A549 (cell line): Measurements from ENCODE around the gene DLX4. TPM values are rescaled to one million over a fixed set of nuclear protein-coding genes. Genes with fewer than 3 reads are reported as not detected.

Source experiments
- ATAC-seq, 2 experiments: fragments of 200-7000 bp in 1 of 2; fragments of >200 bp in 1 of 2; cut with Nextera tagmentation in 1 of 2; cut with Tn5 transposase in 1 of 2; 3 replicates each; pipeline versions ENCODE4 v1.8.0 to v1.9.1; 2018 to 2020; ENCODE audit warnings: mild to moderate bottlenecking in 1 of 2, moderate library complexity in 1 of 2
- CTCF ChIA-PET: fragments of 300-600 bp; sonication (Branson Sonifier 250); formaldehyde crosslinking; extraction: SDS; loops from one replicate; lab custom pipeline; 2021; ENCODE audit warnings: antibody characterized with exemption, inconsistent platforms; lab: Yijun Ruan, JAX
- POLR2A ChIA-PET: fragments of 350-600 bp; formaldehyde crosslinking; extraction: SDS; loops from one replicate; lab custom pipeline; 2021; ENCODE audit warnings: antibody characterized with exemption, inconsistent platforms; lab: Yijun Ruan, JAX
- DNase-seq, 2 experiments: peaks; one replicate each; pipeline versions ENCODE4 v3.0.0 to v3.0.0-alpha.2; 2011 to 2016; ENCODE audit warnings: low read depth in 1 of 2, low spot score in 1 of 2
- FAIRE-seq: peaks from 2 replicates; lab custom pipeline; 2011; peaks lifted over from hg19 to GRCh38; lab: Jason Lieb, UNC
- H3K27ac ChIP-seq, 2 experiments: fragments of >200 bp; sonication (Bioruptor Twin); formaldehyde crosslinking; 3 replicates each; pipeline ENCODE4 v1.5.1; 2016 to 2017
- H3K4me1 ChIP-seq: fragments of >200 bp; sonication (Bioruptor Twin); formaldehyde crosslinking; 3 replicates; pipeline ENCODE4 v1.6.1; 2016
- H3K4me2 ChIP-seq: fragments of >200 bp; sonication (Bioruptor Twin); formaldehyde crosslinking; 3 replicates; pipeline ENCODE4 v1.6.1; 2016
- H3K4me3 ChIP-seq: fragments of >200 bp; sonication (Bioruptor Twin); formaldehyde crosslinking; 3 replicates; pipeline ENCODE4 v1.5.1; 2016
- H3K9me3 ChIP-seq: fragments of >200 bp; sonication (Bioruptor Twin); formaldehyde crosslinking; 3 replicates; pipeline ENCODE4 v1.6.1; 2016
- CHD4 ChIP-seq: fragments of 200-600 bp; sonication (generic); IDR thresholded peaks from 2 replicates; pipeline ENCODE4 v1.6.1; 2016; ENCODE audit warnings: antibody characterized with exemption, mild to moderate bottlenecking, borderline replicate concordance
- EHF ChIP-seq: fragments of 250-450 bp; sonication (Bioruptor Pico); IDR thresholded peaks from 2 replicates; pipeline ENCODE4 v1.5.0; 2020; ENCODE audit warnings: mild to moderate bottlenecking
- ELK1 ChIP-seq: fragments of 150-350 bp; IDR thresholded peaks from 2 replicates; pipeline ENCODE4 v1.6.1; 2014; ENCODE audit warnings: low read depth, mild to moderate bottlenecking, low read length
- EP300 ChIP-seq, 2 experiments: fragments of >200 bp; sonication (Bioruptor Twin); formaldehyde crosslinking; IDR thresholded peaks; 2 replicates in 1 of 2; 3 replicates in 1 of 2; pipeline ENCODE4 v1.6.1; 2016 to 2017
- FOSL2 ChIP-seq, 2 experiments: fragments of 450-650 bp in 1 of 2; fragments of >200 bp in 1 of 2; sonication (Bioruptor Twin) in 1 of 2; formaldehyde crosslinking; IDR thresholded peaks; 2 replicates each; pipeline versions ENCODE4 v1.5.0 to v1.6.1; 2016 to 2020; ENCODE audit warnings: mild to moderate bottlenecking in 1 of 2, moderate library complexity in 1 of 2
- KDM5A ChIP-seq: fragments of 200-600 bp; sonication (generic); IDR thresholded peaks from 2 replicates; pipeline ENCODE4 v1.6.1; 2016; ENCODE audit warnings: antibody characterized with exemption, mild to moderate bottlenecking
- MAFK ChIP-seq: fragments of 450-650 bp; IDR thresholded peaks from 2 replicates; pipeline ENCODE4 v1.6.1; 2014; ENCODE audit not compliant: partially characterized antibody
- MYC ChIP-seq: IDR thresholded peaks from 2 replicates; pipeline ENCODE4 v1.6.1; 2012; ENCODE audit warnings: mild to moderate bottlenecking, inconsistent platforms, low read length, improper control_type of control experiment, borderline replicate concordance
- NFE2L2 ChIP-seq: fragments of 150-350 bp; conservative IDR thresholded peaks from 2 replicates; pipeline ENCODE4 v1.6.1; 2014; ENCODE audit warnings: low read length
- POLR2A ChIP-seq: IDR thresholded peaks from 2 replicates; pipeline ENCODE4 v1.6.1; 2012; ENCODE audit warnings: mild to moderate bottlenecking, low read length
- RAD21 ChIP-seq, 2 experiments: fragments of >200 bp in 1 of 2; sonication (Bioruptor Twin) in 1 of 2; formaldehyde crosslinking in 1 of 2; IDR thresholded peaks in 1 of 2; conservative IDR thresholded peaks in 1 of 2; 2 replicates in 1 of 2; 3 replicates in 1 of 2; pipeline ENCODE4 v1.6.1; 2012 to 2018; ENCODE audit warnings: inconsistent platforms in 1 of 2
- REST ChIP-seq: fragments of 200-600 bp; sonication (generic); IDR thresholded peaks from 2 replicates; pipeline ENCODE4 v1.6.1; 2016; ENCODE audit warnings: antibody characterized with exemption, mild to moderate bottlenecking, moderate library complexity
- SMC3 ChIP-seq: fragments of >200 bp; sonication (Bioruptor Twin); formaldehyde crosslinking; IDR thresholded peaks from 3 replicates; pipeline ENCODE4 v1.6.1; 2018; ENCODE audit warnings: inconsistent platforms
- WGBS: methylation state at CpG from one replicate; pipeline ENCODE4 v1.1.6; 2017; ENCODE audit errors: missing lambda C conversion rate; 5-methylcytosine and 5-hydroxymethylcytosine counted together
- polyA plus RNA-seq, 4 experiments: library from polyadenylated mRNA; depleted of rRNA in 3 of 4; stranded (reverse); fragments of >200 nt; fragmentation: RNase III in 1 of 4; extraction: RNeasy Plus Mini Kit Qiagen cat#74134 plus additional on column Dnase treatment in 1 of 4; gene quantifications; 2 replicates in 3 of 4; 3 replicates in 1 of 4; pipeline ENCODE4 v1.2.3, GENCODE V29; 2011 to 2017
- TF ChIP-seq, protein P1 (sequence below): fragments of >200 bp; sonication (Bioruptor Twin); formaldehyde crosslinking; IDR thresholded peaks from 2 replicates; pipeline ENCODE4 v1.6.1; 2016
- TF ChIP-seq, protein P2 (sequence below): fragments of >200 bp; sonication (Bioruptor Twin); formaldehyde crosslinking; IDR thresholded peaks from 3 replicates; pipeline ENCODE4 v1.6.1; 2016
- TF ChIP-seq, protein P3 (sequence below): fragments of >200 bp; sonication (Bioruptor Twin); formaldehyde crosslinking; IDR thresholded peaks from 3 replicates; pipeline ENCODE4 v1.5.1; 2016

DLX4 gene
- polyA plus RNA-seq, 2 of the 4 experiments (the other 2 are of a cell fraction) = 2.9 to 4.1 TPM

GRCh38 chr17:49997301-49997650 lies 28.3 kb downstream of the DLX4 start:
- ATAC-seq (0 out of 6 replicates have a peak, but pooled peaks of 1 of the 2 experiments have one; percentile 1), DNase-seq (no peak), FAIRE-seq (no peak)
- POLR2A ChIA-PET = interaction anchor here (1.4 to 2.1 kb wide), 3 partner anchors 63 to 289 kb away, joined by 3 to 8 read pairs (median 4); partner anchors contain the start of gene SLC35B1
- peak overlapping the region; percentile 81 to 90 for H3K27ac ChIP-seq
- WGBS = 24% methylated on average over 6 of the region's 6 CpGs
- no peak for TF ChIP-seq FOSL2 (IDR thresholded peaks at IDR 0.05)
- no peak for TF ChIP-seq FOSL2 (CRISPR knock-in tag; IDR thresholded peaks at IDR 0.05)
- no peak for TF ChIP-seq REST
- no peak for TF ChIP-seq KDM5A
- TF ChIP-seq MAFK = no peak
- no peak for TF ChIP-seq EP300 (IDR thresholded peaks at IDR 0.05)
- TF ChIP-seq, protein P1, sequence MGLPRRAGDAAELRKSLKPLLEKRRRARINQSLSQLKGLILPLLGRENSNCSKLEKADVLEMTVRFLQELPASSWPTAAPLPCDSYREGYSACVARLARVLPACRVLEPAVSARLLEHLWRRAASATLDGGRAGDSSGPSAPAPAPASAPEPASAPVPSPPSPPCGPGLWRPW = no peak
- TF ChIP-seq EHF (CRISPR knock-in tag) = no peak
- TF ChIP-seq, protein P2, sequence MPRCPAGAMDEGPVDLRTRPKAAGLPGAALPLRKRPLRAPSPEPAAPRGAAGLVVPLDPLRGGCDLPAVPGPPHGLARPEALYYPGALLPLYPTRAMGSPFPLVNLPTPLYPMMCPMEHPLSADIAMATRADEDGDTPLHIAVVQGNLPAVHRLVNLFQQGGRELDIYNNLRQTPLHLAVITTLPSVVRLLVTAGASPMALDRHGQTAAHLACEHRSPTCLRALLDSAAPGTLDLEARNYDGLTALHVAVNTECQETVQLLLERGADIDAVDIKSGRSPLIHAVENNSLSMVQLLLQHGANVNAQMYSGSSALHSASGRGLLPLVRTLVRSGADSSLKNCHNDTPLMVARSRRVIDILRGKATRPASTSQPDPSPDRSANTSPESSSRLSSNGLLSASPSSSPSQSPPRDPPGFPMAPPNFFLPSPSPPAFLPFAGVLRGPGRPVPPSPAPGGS = no peak
- H3K4me2 ChIP-seq = peak overlapping the region; percentile 98
- H3K9me3 ChIP-seq = no peaks in the 10 kb centered on the region
- H3K4me3 ChIP-seq = peak overlapping the region; percentile 62
- CTCF ChIA-PET = interaction anchor here (0.6 to 82.2 kb wide), 88 partner anchors 8 to 589 kb away, joined by 3 to 2613 read pairs (median 6); partner anchors contain the start of genes DLX4, FAM117A, ITGA3 and NXPH3
- peaks cover 29% of the 10 kb centered on the region for H3K4me1 ChIP-seq

DNA sequence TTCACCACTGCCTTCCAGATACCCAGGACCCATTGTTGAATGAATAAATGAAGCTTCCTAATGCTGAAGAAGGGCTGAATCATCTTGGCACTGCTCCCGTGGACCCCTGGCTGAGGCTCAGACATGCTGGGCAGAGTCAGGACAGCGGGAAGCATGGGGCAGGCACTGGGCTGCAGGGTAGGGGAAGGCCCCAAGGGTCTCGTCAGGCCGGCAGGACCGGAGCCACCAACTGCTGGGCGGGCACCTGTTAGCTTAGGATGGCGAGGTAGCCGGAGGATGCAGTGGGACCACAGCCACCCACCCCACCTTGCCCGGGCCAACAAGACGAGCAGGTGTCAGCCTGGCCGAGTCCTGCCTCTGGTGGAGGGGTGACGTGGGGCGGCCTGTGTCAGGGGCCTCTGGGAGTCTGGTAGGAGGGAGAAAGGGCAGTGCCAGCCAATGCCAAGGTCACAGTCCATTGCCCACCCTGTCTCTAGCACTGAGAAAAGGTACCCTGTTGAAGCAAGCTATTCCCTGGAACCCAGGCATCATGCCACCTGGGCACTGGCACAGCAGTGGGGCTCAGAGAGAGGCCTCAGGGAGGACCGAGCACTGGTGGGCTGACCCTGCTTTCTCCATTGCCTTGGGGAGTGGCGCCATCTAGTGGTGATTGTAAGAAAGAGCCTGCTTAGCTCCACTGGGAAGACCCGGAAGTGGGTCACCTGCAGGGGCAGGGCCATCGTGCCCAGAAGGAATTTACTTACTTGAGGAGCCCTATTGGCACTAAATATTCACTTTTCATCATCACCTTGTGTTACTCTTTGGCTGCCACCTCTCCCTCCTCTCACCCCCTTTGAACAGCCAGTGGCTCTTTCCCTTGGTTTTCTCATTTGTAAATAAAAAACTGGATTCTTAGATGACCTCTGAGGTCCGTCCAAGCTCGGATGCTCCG lies 29.0 kb downstream of the DLX4 start:
- POLR2A ChIA-PET = interaction anchor here (1.1 to 2.1 kb wide), 4 partner anchors 62 to 290 kb away, joined by 3 to 8 read pairs (median 4); partner anchors contain the start of gene SLC35B1
- H3K27ac ChIP-seq = peak overlapping the region; percentile 54 to 71
- peak; percentile 92 to 95 for DNase-seq
- CTCF ChIA-PET = interaction anchor here (0.6 to 82.2 kb wide), 97 partner anchors 8 to 590 kb away, joined by 3 to 2613 read pairs (median 5); partner anchors contain the start of genes DLX4, FAM117A, ITGA3 and NXPH3
- TF ChIP-seq ELK1 (0 out of 2 replicates have a peak, but pooled peaks have one; percentile 30), REST (no peak), NFE2L2 (no peak), MYC (no peak), CHD4 (no peak), POLR2A (no peak), RAD21 (conservative IDR thresholded peaks at IDR 0.05 in 1 of 2, IDR thresholded peaks at IDR 0.05 in 1 of 2) (peak; percentile 99), SMC3 (peak; percentile 95)
- TF ChIP-seq, protein P1 = no peak
- TF ChIP-seq, protein P3, sequence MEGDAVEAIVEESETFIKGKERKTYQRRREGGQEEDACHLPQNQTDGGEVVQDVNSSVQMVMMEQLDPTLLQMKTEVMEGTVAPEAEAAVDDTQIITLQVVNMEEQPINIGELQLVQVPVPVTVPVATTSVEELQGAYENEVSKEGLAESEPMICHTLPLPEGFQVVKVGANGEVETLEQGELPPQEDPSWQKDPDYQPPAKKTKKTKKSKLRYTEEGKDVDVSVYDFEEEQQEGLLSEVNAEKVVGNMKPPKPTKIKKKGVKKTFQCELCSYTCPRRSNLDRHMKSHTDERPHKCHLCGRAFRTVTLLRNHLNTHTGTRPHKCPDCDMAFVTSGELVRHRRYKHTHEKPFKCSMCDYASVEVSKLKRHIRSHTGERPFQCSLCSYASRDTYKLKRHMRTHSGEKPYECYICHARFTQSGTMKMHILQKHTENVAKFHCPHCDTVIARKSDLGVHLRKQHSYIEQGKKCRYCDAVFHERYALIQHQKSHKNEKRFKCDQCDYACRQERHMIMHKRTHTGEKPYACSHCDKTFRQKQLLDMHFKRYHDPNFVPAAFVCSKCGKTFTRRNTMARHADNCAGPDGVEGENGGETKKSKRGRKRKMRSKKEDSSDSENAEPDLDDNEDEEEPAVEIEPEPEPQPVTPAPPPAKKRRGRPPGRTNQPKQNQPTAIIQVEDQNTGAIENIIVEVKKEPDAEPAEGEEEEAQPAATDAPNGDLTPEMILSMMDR = peak; percentile 99
- no peak overlapping the region for H3K4me3 ChIP-seq
- H3K4me2 ChIP-seq = peak overlapping the region; percentile 98
- H3K9me3 ChIP-seq = no peaks in the 10 kb centered on the region
- peak; percentile 73 to 88 for ATAC-seq
- WGBS = 47% methylated on average over 20 of the region's 20 CpGs
- peaks cover 29% of the 10 kb centered on the region for H3K4me1 ChIP-seq
- no peak for FAIRE-seq
